Body of pancreas (tissue), 4 donors: Measurements from ENCODE around the gene KCND3.

Source experiments
- CTCF ChIP-seq, 7 experiments: fragments of 450-650 bp in 4 of 7; fragments of 200-600 bp in 3 of 7; sonication (generic) in 3 of 7; IDR thresholded peaks; one replicate each; pipeline ENCODE4 v1.5.1; 2016 to 2019; ENCODE audit warnings: antibody characterized with exemption in 7 of 7
- POLR2A ChIP-seq, 3 donors: fragments of 450-650 bp; IDR thresholded peaks; one replicate each; pipeline ENCODE4 v1.6.1; 2016; ENCODE audit warnings: antibody characterized with exemption in 3 of 3, mild to moderate bottlenecking in 2 of 3

- TF ChIP-seq CTCF (IDR thresholded peaks at IDR 0.05): no peak
- TF ChIP-seq POLR2A (IDR thresholded peaks at IDR 0.05): no peak
Measured at GRCh38 chr1:111857194-111857651, 132.2 kb downstream of the KCND3 start.
